HCT116 (cell line): ENCODE data around the gene ADH1C.

ENCODE experiments used
- EZH2 ChIP-seq: fragments of 200-600 bp; sonication (generic); IDR thresholded peaks from 2 replicates; pipeline ENCODE4 v1.6.1; 2017; ENCODE audit warnings: antibody characterized with exemption, mixed run types
- JUND ChIP-seq: IDR thresholded peaks from 2 replicates; pipeline ENCODE4 v1.6.1; 2012
- POLR2A ChIP-seq: IDR thresholded peaks from 2 replicates; pipeline ENCODE4 v1.7.0; 2011; ENCODE audit warnings: borderline replicate concordance; ENCODE audit not compliant: insufficient read depth, insufficient read length; ENCODE audit errors: extremely low read depth
- RAD21 ChIP-seq: IDR thresholded peaks from 2 replicates; pipeline ENCODE4 v1.6.1; 2012; ENCODE audit warnings: low read depth, mild to moderate bottlenecking
- TF ChIP-seq, protein P1 (sequence below), 3 experiments: fragments of 200-600 bp in 1 of 3; sonication (generic) in 1 of 3; IDR thresholded peaks in 2 of 3; conservative IDR thresholded peaks in 1 of 3; 2 replicates each; pipeline ENCODE4 v1.5.1; 2012 to 2017; ENCODE audit warnings: low read depth in 2 of 3, low read length in 2 of 3, antibody characterized with exemption in 1 of 3, borderline replicate concordance in 1 of 3, control low read depth in 1 of 3, mild to moderate bottlenecking in 1 of 3, mixed read lengths in 1 of 3, mixed run types in 1 of 3, moderate library complexity in 1 of 3; ENCODE audit not compliant: insufficient read depth in 1 of 3

GRCh38 chr4:99378876-99379275, 26.3 kb upstream of the ADH1C start:
- TF ChIP-seq, protein P1, sequence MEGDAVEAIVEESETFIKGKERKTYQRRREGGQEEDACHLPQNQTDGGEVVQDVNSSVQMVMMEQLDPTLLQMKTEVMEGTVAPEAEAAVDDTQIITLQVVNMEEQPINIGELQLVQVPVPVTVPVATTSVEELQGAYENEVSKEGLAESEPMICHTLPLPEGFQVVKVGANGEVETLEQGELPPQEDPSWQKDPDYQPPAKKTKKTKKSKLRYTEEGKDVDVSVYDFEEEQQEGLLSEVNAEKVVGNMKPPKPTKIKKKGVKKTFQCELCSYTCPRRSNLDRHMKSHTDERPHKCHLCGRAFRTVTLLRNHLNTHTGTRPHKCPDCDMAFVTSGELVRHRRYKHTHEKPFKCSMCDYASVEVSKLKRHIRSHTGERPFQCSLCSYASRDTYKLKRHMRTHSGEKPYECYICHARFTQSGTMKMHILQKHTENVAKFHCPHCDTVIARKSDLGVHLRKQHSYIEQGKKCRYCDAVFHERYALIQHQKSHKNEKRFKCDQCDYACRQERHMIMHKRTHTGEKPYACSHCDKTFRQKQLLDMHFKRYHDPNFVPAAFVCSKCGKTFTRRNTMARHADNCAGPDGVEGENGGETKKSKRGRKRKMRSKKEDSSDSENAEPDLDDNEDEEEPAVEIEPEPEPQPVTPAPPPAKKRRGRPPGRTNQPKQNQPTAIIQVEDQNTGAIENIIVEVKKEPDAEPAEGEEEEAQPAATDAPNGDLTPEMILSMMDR (IDR thresholded peaks at IDR 0.05 in 2 of 3, conservative IDR thresholded peaks at IDR 0.05 in 1 of 3; ENCODE audit: borderline replicate concordance in 1 of 3, insufficient read depth in 1 of 3, low read depth in 2 of 3, low read length in 2 of 3) = no peak
- no peak for TF ChIP-seq RAD21
- TF ChIP-seq EZH2 = no peak
- no peak for TF ChIP-seq JUND
- TF ChIP-seq POLR2A = no peak
